GM23338 (cell line): ENCODE results near the gene INO80B. TPM values are rescaled to one million over a fixed set of nuclear protein-coding genes. Genes with fewer than 3 reads are reported as not detected.

Source experiments
- ATAC-seq: fragments of 200-7000 bp; cut with Tn5 transposase; 3 replicates; pipeline ENCODE4 v1.9.1; 2020
- DNase-seq: peaks from one replicate; pipeline ENCODE4 v3.0.0-alpha.2; 2015; ENCODE audit warnings: low spot score
- H2AFZ ChIP-seq: fragments of 200-600 bp; sonication (generic); 2 replicates; pipeline ENCODE4 v1.8.0; 2016; ENCODE audit warnings: antibody characterized with exemption, mild to moderate bottlenecking, moderate library complexity
- H3F3A ChIP-seq: fragments of 200-600 bp; sonication (generic); replicated peaks from 2 replicates; pipeline ENCODE4 v1.8.0; 2017; ENCODE audit warnings: antibody characterized with exemption, mixed run types, low read depth
- H3K27ac ChIP-seq: fragments of 200-600 bp; sonication (generic); 2 replicates; pipeline ENCODE4 v1.6.1; 2016; ENCODE audit warnings: low read depth
- H3K27me3 ChIP-seq: fragments of 200-600 bp; sonication (generic); 2 replicates; pipeline ENCODE4 v1.8.0; 2016; ENCODE audit warnings: mild to moderate bottlenecking, mixed run types, moderate library complexity; ENCODE audit not compliant: insufficient read depth
- H3K36me3 ChIP-seq: fragments of 200-600 bp; sonication (generic); 2 replicates; pipeline ENCODE4 v1.8.0; 2016; ENCODE audit warnings: mild to moderate bottlenecking; ENCODE audit not compliant: insufficient read depth
- H3K4me1 ChIP-seq: fragments of 200-600 bp; sonication (generic); 2 replicates; pipeline ENCODE4 v1.8.0; 2016; ENCODE audit warnings: mild to moderate bottlenecking, moderate library complexity; ENCODE audit not compliant: insufficient read depth
- H3K4me2 ChIP-seq: fragments of 200-600 bp; sonication (generic); 2 replicates; pipeline ENCODE4 v1.7.1; 2017; ENCODE audit warnings: mixed run types
- H3K4me3 ChIP-seq: fragments of 200-600 bp; sonication (generic); 2 replicates; pipeline ENCODE4 v1.6.1; 2016; ENCODE audit warnings: mixed run types
- H3K79me2 ChIP-seq: fragments of 200-600 bp; sonication (generic); replicated peaks from 2 replicates; pipeline ENCODE4 v1.8.0; 2017; ENCODE audit warnings: mild to moderate bottlenecking; ENCODE audit not compliant: insufficient read depth
- H3K9me2 ChIP-seq: fragments of 200-600 bp; sonication (generic); 2 replicates; pipeline ENCODE4 v1.8.0; 2017; ENCODE audit not compliant: insufficient read depth
- H4K20me1 ChIP-seq: fragments of 200-600 bp; sonication (generic); replicated peaks from 2 replicates; pipeline ENCODE4 v1.8.0; 2017; ENCODE audit warnings: mild to moderate bottlenecking; ENCODE audit not compliant: insufficient read depth
- H3K27ac Mint-ChIP-seq: 2 replicates; pipeline ENCODE4 v1.8.0; 2020; ENCODE audit warnings: inconsistent platforms, mild to moderate bottlenecking, moderate library complexity, mixed read lengths
- H3K27me3 Mint-ChIP-seq: 3 replicates; pipeline ENCODE4 v1.8.0; 2022; ENCODE audit warnings: low read depth, mild to moderate bottlenecking, moderate library complexity, mixed read lengths, inconsistent platforms; ENCODE audit not compliant: insufficient read depth, poor library complexity
- H3K36me3 Mint-ChIP-seq: 3 replicates; pipeline ENCODE4 v1.8.0; 2021; ENCODE audit warnings: low read depth, mild to moderate bottlenecking, inconsistent platforms, moderate library complexity, mixed read lengths
- H3K4me1 Mint-ChIP-seq: 3 replicates; pipeline ENCODE4 v1.8.0; 2020; ENCODE audit warnings: mild to moderate bottlenecking, inconsistent platforms, mixed read lengths
- H3K4me3 Mint-ChIP-seq: 3 replicates; pipeline ENCODE4 v1.8.0; 2021; ENCODE audit warnings: moderate library complexity, mild to moderate bottlenecking, inconsistent platforms, mixed read lengths
- H3K9me3 Mint-ChIP-seq: 3 replicates; pipeline ENCODE4 v1.8.0; 2020; ENCODE audit warnings: moderate library complexity, mild to moderate bottlenecking, inconsistent platforms, mixed read lengths
- CREB1 ChIP-seq: fragments of 250-450 bp; sonication (Bioruptor Pico); IDR thresholded peaks from 2 replicates; pipeline ENCODE4 v1.5.0; 2020; ENCODE audit warnings: low read depth, mild to moderate bottlenecking, moderate library complexity
- ETS1 ChIP-seq: IDR thresholded peaks from 2 replicates; pipeline ENCODE4 v1.6.1; 2016; ENCODE audit warnings: antibody characterized with exemption
- EZH2phosphoT487 ChIP-seq: fragments of 200-600 bp; sonication (generic); IDR thresholded peaks from one replicate; pipeline ENCODE4 v1.8.1; 2018; ENCODE audit warnings: antibody characterized with exemption; ENCODE audit not compliant: unreplicated experiment
- NANOG ChIP-seq: IDR thresholded peaks from 2 replicates; pipeline ENCODE4 v1.6.1; 2016; ENCODE audit warnings: antibody characterized with exemption, borderline replicate concordance
- POLR2AphosphoS5 ChIP-seq: IDR thresholded peaks from 2 replicates; pipeline ENCODE4 v1.6.1; 2016; ENCODE audit warnings: antibody characterized with exemption, low read depth
- REST ChIP-seq: IDR thresholded peaks from one replicate; pipeline ENCODE4 v1.6.1; 2018; ENCODE audit warnings: antibody characterized with exemption; ENCODE audit not compliant: unreplicated experiment
- STAT1 ChIP-seq: IDR thresholded peaks from one replicate; pipeline ENCODE4 v1.6.1; 2016; ENCODE audit warnings: antibody characterized with exemption; ENCODE audit not compliant: unreplicated experiment
- ZNF114 ChIP-seq: fragments of 250-450 bp; sonication (Bioruptor Pico); IDR thresholded peaks from 2 replicates; pipeline ENCODE4 v1.5.0; 2020; ENCODE audit warnings: mild to moderate bottlenecking, moderate library complexity
- ZNF331 ChIP-seq: fragments of 250-450 bp; sonication (Bioruptor Pico); IDR thresholded peaks from 2 replicates; pipeline ENCODE4 v1.5.0; 2020; ENCODE audit warnings: low read depth, mild to moderate bottlenecking, moderate library complexity
- polyA plus RNA-seq: library from polyadenylated mRNA; unstranded; fragments of >200 nt; fragmentation: Nextera tagmentation; extraction: Ambion mirVana; gene quantifications from 2 replicates; pipeline ENCODE4 v1.2.1, GENCODE V29; 2016
- total RNA-seq: library from RNA; depleted of rRNA; stranded (reverse); fragments of >200 nt; shearing (Covaris generic); gene quantifications from 2 replicates; pipeline ENCODE4 v1.2.3, GENCODE V29; 2014

The INO80B gene
- total and polyA plus RNA-seq, 2 experiments from 2014 or later: 5.1 to 21.8 TPM

- Histone ChIP-seq H3K27me3 (no peaks in the 10 kb centered on the region), H3F3A (peaks cover 18% of the 10 kb centered on the region), H4K20me1 (peaks cover 23% of the 10 kb centered on the region), H3K9me2 (no peaks in the 10 kb centered on the region), H3K79me2 (peaks cover 43% of the 10 kb centered on the region), H3K4me2 (peak overlapping the region; percentile 97), H2AFZ (peak overlapping the region; percentile 66), H3K27ac (peak overlapping the region; percentile 97), H3K4me1 (peaks cover 35% of the 10 kb centered on the region), H3K36me3 (no peaks in the 10 kb centered on the region), H3K4me3 (peak overlapping the region; percentile 96)
- peak overlapping the region; percentile 98 for H3K4me3 Mint-ChIP-seq
- DNase-seq (peak; percentile 95), ATAC-seq (peak; percentile 71)
- H3K36me3 Mint-ChIP-seq: peaks cover 18% of the 10 kb centered on the region
- peak overlapping the region; percentile 97 for H3K27ac Mint-ChIP-seq
- peaks cover 21% of the 10 kb centered on the region for H3K27me3 Mint-ChIP-seq
- H3K4me1 Mint-ChIP-seq: peaks cover 38% of the 10 kb centered on the region
- H3K9me3 Mint-ChIP-seq: no peaks in the 10 kb centered on the region
- peak; percentile 71 for TF ChIP-seq POLR2AphosphoS5
- 0 out of 2 replicates have a peak, but pooled peaks have one; percentile 6 for TF ChIP-seq ETS1
- TF ChIP-seq NANOG: no peak
Measured at GRCh38 chr2:74440378-74441169, 14.3 kb upstream of the INO80B start.

- Histone ChIP-seq H3K79me2 (peaks cover 38% of the 10 kb centered on the region), H3K4me3 (peak overlapping the region; percentile 96), H3K36me3 (no peaks in the 10 kb centered on the region), H2AFZ (peak overlapping the region; percentile 66), H4K20me1 (peaks cover 23% of the 10 kb centered on the region), H3K4me2 (peak overlapping the region; percentile 97), H3K9me2 (no peaks in the 10 kb centered on the region), H3K27ac (peak overlapping the region; percentile 97), H3F3A (peaks cover 18% of the 10 kb centered on the region), H3K27me3 (no peaks in the 10 kb centered on the region), H3K4me1 (peaks cover 35% of the 10 kb centered on the region)
- peak; percentile 45 for DNase-seq
- Mint-ChIP-seq H3K27me3 (peaks cover 16% of the 10 kb centered on the region), H3K4me1 (peaks cover 34% of the 10 kb centered on the region), H3K9me3 (no peaks in the 10 kb centered on the region), H3K27ac (peak overlapping the region; percentile 97; the same call in 1 of the 2 replicates), H3K4me3 (peak overlapping the region; percentile 98), H3K36me3 (peaks cover 18% of the 10 kb centered on the region)
- peak; percentile 6 for ATAC-seq
- no peak for TF ChIP-seq ETS1
- TF ChIP-seq EZH2phosphoT487: no peak
- TF ChIP-seq REST: no peak
- no peak for TF ChIP-seq ZNF114 (CRISPR knock-in tag)
- TF ChIP-seq CREB1 (CRISPR knock-in tag): no peak
- TF ChIP-seq STAT1: no peak
- TF ChIP-seq NANOG: no peak
- no peak for TF ChIP-seq ZNF331 (CRISPR knock-in tag)
- TF ChIP-seq POLR2AphosphoS5: no peak
Measured at GRCh38 chr2:74441170-74441689, 13.7 kb upstream of the INO80B start.
